ENCODE results near the gene MCF2L.

MCF2L gene

DNA sequence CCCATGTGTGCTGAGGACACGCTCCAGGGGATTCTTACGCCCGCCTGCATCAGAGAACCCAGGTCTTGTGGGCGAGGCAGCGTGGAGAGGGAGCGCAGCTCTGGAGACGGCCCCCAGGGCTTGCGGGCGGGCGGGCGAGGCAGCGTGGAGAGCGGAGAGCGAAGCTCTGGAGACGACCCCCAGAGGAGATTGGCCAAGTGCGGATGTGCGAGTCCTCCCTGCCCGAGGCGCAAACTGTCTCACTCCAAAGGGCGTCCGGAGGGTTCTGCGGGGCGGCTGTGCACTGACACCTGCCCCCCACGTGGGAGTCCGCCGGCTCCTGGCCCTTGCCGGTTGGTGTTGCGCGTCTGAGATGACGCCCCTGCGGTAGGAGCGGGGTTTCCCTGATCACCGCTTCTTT lies 39.8 kb downstream of the MCF2L start:
- no peaks in the 10 kb centered on the region for H3K27me3 ChIP-seq
- H3K4me3 ChIP-seq (ENCODE audit: low read depth, low read length): no peak overlapping the region
- peaks cover 6% of the 10 kb centered on the region for H3K4me1 ChIP-seq
- H3K9me3 ChIP-seq: no peaks in the 10 kb centered on the region
- no peaks in the 10 kb centered on the region for H3K36me3 ChIP-seq
- DNase-seq: no peak
- TF ChIP-seq CTCF (IDR thresholded peaks at IDR 0.05; ENCODE audit: low read depth, low read length): no peak

- Histone ChIP-seq H3K4me3 (ENCODE audit: low read depth, low read length) (no peak overlapping the region), H3K36me3 (no peaks in the 10 kb centered on the region), H3K27me3 (no peaks in the 10 kb centered on the region), H3K9me3 (no peaks in the 10 kb centered on the region), H3K4me1 (peaks cover 6% of the 10 kb centered on the region)
- DNase-seq: peak; percentile 52
- no peak for TF ChIP-seq CTCF (IDR thresholded peaks at IDR 0.05; ENCODE audit: low read depth, low read length)
Observed at GRCh38 chr13:113009743-113010509, 40.9 kb downstream of the MCF2L start.

DNA sequence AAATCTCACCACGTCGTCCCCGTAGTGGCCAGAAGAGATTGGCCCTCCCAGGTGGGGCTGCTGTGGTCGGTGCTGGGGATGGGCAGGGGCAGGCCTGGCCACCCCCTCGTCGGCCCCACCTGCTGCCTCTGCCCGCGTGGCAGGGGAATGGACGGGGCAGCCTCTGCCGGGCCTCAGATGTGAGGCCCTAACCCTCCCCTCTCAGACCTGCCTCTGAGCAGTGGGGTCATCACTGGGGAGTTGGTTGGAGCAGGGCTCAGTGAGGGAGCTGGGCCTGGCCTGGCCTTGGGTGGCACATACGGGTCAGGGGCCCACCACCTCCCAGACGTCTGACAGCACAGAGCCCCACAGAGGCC lies 41.5 kb downstream of the MCF2L start:
- Histone ChIP-seq H3K27me3 (no peaks in the 10 kb centered on the region), H3K4me3 (ENCODE audit: low read depth, low read length) (no peak overlapping the region), H3K4me1 (peaks cover 6% of the 10 kb centered on the region), H3K36me3 (no peaks in the 10 kb centered on the region), H3K9me3 (no peaks in the 10 kb centered on the region)
- DNase-seq: no peak
- TF ChIP-seq CTCF (IDR thresholded peaks at IDR 0.05; ENCODE audit: low read depth, low read length): no peak

DNA sequence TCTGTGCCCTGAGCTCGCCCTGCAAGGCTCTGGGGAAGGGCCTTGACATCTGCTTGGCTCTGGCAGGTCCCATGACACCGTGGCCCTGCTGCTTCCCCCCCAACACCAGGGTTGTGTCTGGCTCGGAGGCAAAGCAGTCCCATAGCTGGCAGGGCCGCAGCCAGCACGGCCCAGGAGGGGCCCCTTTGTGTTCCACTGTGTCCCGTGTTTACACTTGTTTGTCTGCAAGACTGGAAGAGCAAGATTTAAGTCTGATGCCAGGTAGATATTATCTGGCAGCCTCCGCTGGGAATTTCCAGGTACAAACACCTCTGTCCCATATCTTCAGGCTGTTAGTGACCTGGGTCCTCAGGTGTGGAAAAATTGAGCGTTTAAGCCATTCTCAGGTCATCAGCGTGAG lies 44.3 kb downstream of the MCF2L start:
- Histone ChIP-seq H3K36me3 (no peaks in the 10 kb centered on the region), H3K9me3 (no peaks in the 10 kb centered on the region), H3K4me3 (ENCODE audit: low read depth, low read length) (no peak overlapping the region), H3K4me1 (peaks cover 6% of the 10 kb centered on the region), H3K27me3 (no peaks in the 10 kb centered on the region)
- no peak for TF ChIP-seq CTCF (IDR thresholded peaks at IDR 0.05; ENCODE audit: low read depth, low read length)
- no peak for DNase-seq

- Histone ChIP-seq H3K27me3 (no peaks in the 10 kb centered on the region), H3K9me3 (no peaks in the 10 kb centered on the region), H3K4me1 (peaks cover 6% of the 10 kb centered on the region), H3K4me3 (ENCODE audit: low read depth, low read length) (no peak overlapping the region), H3K36me3 (no peaks in the 10 kb centered on the region)
- no peak for DNase-seq
- no peak for TF ChIP-seq CTCF (IDR thresholded peaks at IDR 0.05; ENCODE audit: low read depth, low read length)
Observed at GRCh38 chr13:113013878-113014751, 45.1 kb downstream of the MCF2L start.
